Measurements from ENCODE around the gene TIMP1. TPM values are rescaled to one million over a fixed set of nuclear protein-coding genes. Genes with fewer than 3 reads are reported as not detected.
A peak's percentile ranks its signal among the peaks of the same experiment; 100 is the strongest.

The TIMP1 gene
- total and polyA plus RNA-seq, 2 of the 13 experiments (the other 11 are each of a cell fraction or from before 2014, with no cell fraction given) = 12.3 to 45.8 TPM

DNA sequence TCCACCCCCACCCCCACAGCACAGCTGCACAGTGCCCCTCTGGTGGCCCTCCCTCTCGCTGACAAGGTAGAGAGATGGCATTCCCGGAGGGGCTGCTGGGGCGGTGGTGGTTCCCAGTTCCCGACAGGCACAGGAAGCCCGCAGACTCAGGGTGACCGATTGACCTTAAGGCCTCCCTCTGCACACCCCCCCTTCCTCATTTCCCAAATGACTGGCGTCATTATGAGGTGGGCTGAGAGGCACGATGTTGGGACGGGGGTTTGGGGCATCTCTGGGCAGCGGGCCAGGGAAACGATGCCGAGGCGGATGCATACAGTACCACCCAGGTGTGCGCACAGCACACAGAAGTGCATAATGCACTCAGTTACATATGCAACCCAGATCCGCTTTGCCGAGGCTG is 3.5 kb upstream of the TIMP1 start:
- Histone ChIP-seq H3K27me3 (ENCODE audit: control insufficient read depth in 1 of 2, insufficient read depth in 2 of 2, low read length in 2 of 2) (no peaks in the 10 kb centered on the region; a peak in 2 of 5 replicates), H3K4me2 (ENCODE audit: low read depth, low read length) (peak overlapping the region; percentile 47; the same call in 1 of the 2 replicates), H3K27ac (ENCODE audit: extremely low read length, insufficient read depth, low read length) (no peak overlapping the region), H3K79me2 (ENCODE audit: insufficient read depth, low read length) (no peaks in the 10 kb centered on the region), H2AFZ (ENCODE audit: low read length) (no peak overlapping the region), H3K9ac (ENCODE audit: insufficient read depth, low read depth, low read length) (no peak overlapping the region), H3K36me3 (replicated peaks in 1 of 2; ENCODE audit: control insufficient read depth in 1 of 2, insufficient read depth in 2 of 2, low read length in 2 of 2) (no peaks in the 10 kb centered on the region), H3K4me3 (replicated peaks in 1 of 3; ENCODE audit: insufficient read depth in 1 of 3, low read depth in 2 of 3, low read length in 3 of 3) (no peak overlapping the region), H3K9me3 (ENCODE audit: low read length) (no peaks in the 10 kb centered on the region), H4K20me1 (ENCODE audit: insufficient read depth, low read length) (no peaks in the 10 kb centered on the region), H3K4me1 (ENCODE audit: insufficient read depth, low read length) (peaks cover 23% of the 10 kb centered on the region)
- CTCF ChIA-PET (ENCODE audit: low intra/inter-chr PET ratio, low total read pairs) = no interaction called here
- no CpG with 5 or more reads among the region's 16 CpGs for WGBS (ENCODE audit: low lambda C conversion rate)
- BruUV-seq (replicated peaks) = no TSS peak
- TF ChIP-seq ATRX (CRISPR knock-in tag; IDR thresholded peaks at IDR 0.05; ENCODE audit: borderline replicate concordance) = no peak
- TF ChIP-seq ESRRA (CRISPR knock-in tag; IDR thresholded peaks at IDR 0.05; ENCODE audit: low read depth) = no peak
- no peak for TF ChIP-seq ZEB1 (IDR thresholded peaks at IDR 0.05; ENCODE audit: insufficient replicate concordance, low read depth)
- no peak for TF ChIP-seq ZNF644 (CRISPR knock-in tag; IDR thresholded peaks at IDR 0.05; ENCODE audit: low read depth)
- TF ChIP-seq ZNF264 (CRISPR knock-in tag; IDR thresholded peaks at IDR 0.05) = no peak
- no peak for TF ChIP-seq ZNF569 (CRISPR knock-in tag; IDR thresholded peaks at IDR 0.05; ENCODE audit: borderline replicate concordance)
- TF ChIP-seq PHF5A (CRISPR knock-in tag; IDR thresholded peaks at IDR 0.05; ENCODE audit: low read depth, unreplicated experiment) = no peak
- DNase-seq (ENCODE audit: low spot score) = no peak
- ATAC-seq = no peak
- no peak for FAIRE-seq
- in situ Hi-C loops (cut with HindIII; ENCODE audit: extremely low pct_ligation_motif_present, low pct_unique_long_range_greater_than_20kb) = no loop called here
- POLR2A ChIA-PET = no interaction called here
- intact Hi-C loops (cut with micrococcal nuclease; ENCODE audit: unreplicated experiment) = no loop called here

DNA sequence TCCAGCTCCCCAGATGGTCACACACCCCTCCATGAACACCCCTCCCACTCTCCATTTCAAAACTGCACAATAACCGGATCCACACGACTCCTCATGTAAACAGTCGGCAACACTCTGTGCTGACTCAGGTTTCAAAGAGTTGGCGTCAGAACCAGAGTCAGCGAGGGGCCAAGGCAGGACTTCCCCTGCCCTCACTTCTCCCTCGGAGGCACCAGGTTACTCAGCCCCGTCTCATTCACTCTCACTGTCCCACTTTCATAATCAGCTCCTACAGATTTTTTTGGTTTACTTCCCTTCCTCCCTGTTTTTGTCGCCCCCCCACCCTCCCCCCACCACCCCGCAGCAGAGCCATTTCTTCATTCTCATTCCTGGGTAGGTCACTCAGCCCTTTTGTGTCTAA is 2.7 kb upstream of the TIMP1 start:
- ChIA-PET POLR2A (no interaction called here), CTCF (ENCODE audit: low intra/inter-chr PET ratio, low total read pairs) (no interaction called here)
- TF ChIP-seq ZSCAN29 (CRISPR knock-in tag; conservative IDR thresholded peaks at IDR 0.05) (no peak), MAFF (IDR thresholded peaks at IDR 0.05; ENCODE audit: low read depth, low read length) (no peak), ZKSCAN8 (CRISPR knock-in tag; IDR thresholded peaks at IDR 0.05; ENCODE audit: borderline replicate concordance) (peak; percentile 97), HHEX (CRISPR knock-in tag; IDR thresholded peaks at IDR 0.05) (no peak), TCF12 (IDR thresholded peaks at IDR 0.05) (no peak), TCF12 (CRISPR knock-in tag; IDR thresholded peaks at IDR 0.05) (no peak), TSC22D2 (CRISPR knock-in tag; IDR thresholded peaks at IDR 0.05; ENCODE audit: borderline replicate concordance) (no peak), SIX4 (CRISPR knock-in tag; IDR thresholded peaks at IDR 0.05) (no peak), FOSL2 (CRISPR knock-in tag; IDR thresholded peaks at IDR 0.05) (peak; percentile 25; the same call in 1 of the 2 replicates), MAFK (conservative IDR thresholded peaks at IDR 0.05 in 1 of 2, IDR thresholded peaks at IDR 0.05 in 1 of 2; ENCODE audit: low read length in 2 of 2) (0 out of 4 replicates have a peak, but pooled peaks of 1 of the 2 experiments have one; percentile 1)
- no peaks in the 10 kb centered on the region for H3K79me2 ChIP-seq (ENCODE audit: insufficient read depth, low read length)
- WGBS (ENCODE audit: low lambda C conversion rate) = 3% methylated on average over 5 of the region's 9 CpGs
- no peak overlapping the region for H3K9ac ChIP-seq (ENCODE audit: insufficient read depth, low read depth, low read length)
- H3K4me1 ChIP-seq (ENCODE audit: insufficient read depth, low read length) = peaks cover 23% of the 10 kb centered on the region
- ATAC-seq (no peak), FAIRE-seq (no peak), DNase-seq (ENCODE audit: low spot score) (no peak)
- no peak overlapping the region for H2AFZ ChIP-seq (ENCODE audit: low read length)
- peak overlapping the region; percentile 47; the same call in 1 of the 2 replicates for H3K4me2 ChIP-seq (ENCODE audit: low read depth, low read length)
- no peaks in the 10 kb centered on the region for H4K20me1 ChIP-seq (ENCODE audit: insufficient read depth, low read length)
- no peak overlapping the region for H3K27ac ChIP-seq (ENCODE audit: extremely low read length, insufficient read depth, low read length)
- intact Hi-C loops (cut with micrococcal nuclease; ENCODE audit: unreplicated experiment) = no loop called here
- no TSS peak for BruUV-seq (replicated peaks)
- no peaks in the 10 kb centered on the region for H3K36me3 ChIP-seq (replicated peaks in 1 of 2; ENCODE audit: control insufficient read depth in 1 of 2, insufficient read depth in 2 of 2, low read length in 2 of 2)
- in situ Hi-C loops (cut with HindIII; ENCODE audit: extremely low pct_ligation_motif_present, low pct_unique_long_range_greater_than_20kb) = no loop called here
- H3K9me3 ChIP-seq (ENCODE audit: low read length) = no peaks in the 10 kb centered on the region
- peak overlapping the region in 1 of 3 experiments; percentile 37; a peak in 1 of 6 replicates for H3K4me3 ChIP-seq (replicated peaks in 1 of 3; ENCODE audit: insufficient read depth in 1 of 3, low read depth in 2 of 3, low read length in 3 of 3)
- no peaks in the 10 kb centered on the region; a peak in 2 of 5 replicates for H3K27me3 ChIP-seq (ENCODE audit: control insufficient read depth in 1 of 2, insufficient read depth in 2 of 2, low read length in 2 of 2)

Measured in HepG2 (cell line).